ENCODE results near the gene ITPK1. TPM values are rescaled to one million over a fixed set of nuclear protein-coding genes. Genes with fewer than 3 reads are reported as not detected.

The ITPK1 gene
- total RNA-seq, 4 donors from 2014 or later = 37.5 to 47.5 (median 41.4) TPM

DNA sequence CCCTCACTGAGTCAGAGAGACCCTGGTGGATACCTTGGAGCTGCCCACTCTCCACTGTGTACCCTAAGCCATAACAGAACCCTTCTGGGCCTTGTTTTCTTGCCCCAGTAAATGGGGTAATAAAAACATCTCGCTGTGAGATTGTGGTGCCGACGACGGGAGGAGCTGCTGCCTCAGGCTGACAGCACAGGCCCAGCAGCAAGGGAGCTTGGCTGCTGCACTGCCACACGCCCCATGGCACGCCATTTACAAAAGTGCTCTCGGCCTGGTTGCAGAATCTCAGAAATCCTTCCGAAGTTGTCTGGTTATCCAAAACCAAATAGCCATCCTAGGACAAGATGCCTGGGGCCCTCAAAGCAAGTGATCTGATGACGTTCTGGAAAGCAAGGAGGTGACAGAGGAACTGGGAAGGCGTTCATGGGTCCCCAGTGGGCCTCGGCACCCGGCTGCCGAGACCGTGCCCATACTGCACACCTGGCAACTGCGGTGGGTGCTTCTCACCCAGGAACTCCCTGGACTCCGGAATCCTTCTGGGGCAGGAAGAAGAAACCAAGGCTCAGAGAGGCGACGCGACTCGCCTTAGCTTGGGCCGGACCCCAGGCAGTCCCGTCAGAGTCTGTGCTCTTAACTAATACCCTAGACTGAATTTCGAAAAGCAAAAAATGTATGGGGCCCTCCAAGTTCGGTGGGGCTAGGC, 166.1 kb downstream of the ITPK1 start:
- TF ChIP-seq, protein P1, sequence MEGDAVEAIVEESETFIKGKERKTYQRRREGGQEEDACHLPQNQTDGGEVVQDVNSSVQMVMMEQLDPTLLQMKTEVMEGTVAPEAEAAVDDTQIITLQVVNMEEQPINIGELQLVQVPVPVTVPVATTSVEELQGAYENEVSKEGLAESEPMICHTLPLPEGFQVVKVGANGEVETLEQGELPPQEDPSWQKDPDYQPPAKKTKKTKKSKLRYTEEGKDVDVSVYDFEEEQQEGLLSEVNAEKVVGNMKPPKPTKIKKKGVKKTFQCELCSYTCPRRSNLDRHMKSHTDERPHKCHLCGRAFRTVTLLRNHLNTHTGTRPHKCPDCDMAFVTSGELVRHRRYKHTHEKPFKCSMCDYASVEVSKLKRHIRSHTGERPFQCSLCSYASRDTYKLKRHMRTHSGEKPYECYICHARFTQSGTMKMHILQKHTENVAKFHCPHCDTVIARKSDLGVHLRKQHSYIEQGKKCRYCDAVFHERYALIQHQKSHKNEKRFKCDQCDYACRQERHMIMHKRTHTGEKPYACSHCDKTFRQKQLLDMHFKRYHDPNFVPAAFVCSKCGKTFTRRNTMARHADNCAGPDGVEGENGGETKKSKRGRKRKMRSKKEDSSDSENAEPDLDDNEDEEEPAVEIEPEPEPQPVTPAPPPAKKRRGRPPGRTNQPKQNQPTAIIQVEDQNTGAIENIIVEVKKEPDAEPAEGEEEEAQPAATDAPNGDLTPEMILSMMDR (IDR thresholded peaks at IDR 0.05) = no peak
- no peak for TF ChIP-seq POLR2A (IDR thresholded peaks at IDR 0.05)
- DNase-seq (ENCODE audit: low spot score in 2 of 2) = no peak
- intact Hi-C loops (cut with DNase I; ENCODE audit: low total_unique reads) = loop anchor here (5.0 kb wide), 1 partner anchor 188 kb away; no protein-coding TSS in a partner anchor
- 95 to 96% methylated on average over 24 of the region's 24 CpGs for WGBS, 2 donors
- H3K4me3 ChIP-seq (ENCODE audit: low read depth, poor library complexity, severe bottlenecking) = no peak overlapping the region

DNA sequence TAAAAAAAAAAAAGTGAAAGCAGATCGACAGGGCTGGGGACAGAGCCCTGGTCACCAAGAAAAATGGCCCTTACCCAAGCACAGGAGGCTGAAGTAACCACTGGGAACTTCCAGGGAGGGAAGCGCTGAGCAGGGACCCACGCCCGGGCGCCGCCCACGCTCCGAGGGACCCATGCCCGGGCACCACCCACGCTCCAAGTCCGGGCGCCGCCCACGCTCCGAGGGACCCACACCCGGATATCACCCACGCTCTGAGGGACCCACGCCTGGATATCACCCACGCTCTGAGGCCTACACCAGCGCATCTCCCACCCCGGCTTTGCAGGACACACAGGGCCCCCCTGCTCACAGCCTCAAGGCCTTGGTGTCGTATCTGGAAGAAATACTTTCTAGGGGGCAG, 167.1 kb downstream of the ITPK1 start:
- intact Hi-C loops (cut with DNase I; ENCODE audit: low total_unique reads) = no loop called here
- 65 to 85% methylated on average over 14 to 22 of the region's 22 CpGs for WGBS, 2 donors
- no peak overlapping the region for H3K4me3 ChIP-seq (ENCODE audit: low read depth, poor library complexity, severe bottlenecking)
- TF ChIP-seq, protein P1 (IDR thresholded peaks at IDR 0.05) = no peak
- TF ChIP-seq POLR2A (IDR thresholded peaks at IDR 0.05) = no peak
- no peak for DNase-seq (ENCODE audit: low spot score in 2 of 2)

DNA sequence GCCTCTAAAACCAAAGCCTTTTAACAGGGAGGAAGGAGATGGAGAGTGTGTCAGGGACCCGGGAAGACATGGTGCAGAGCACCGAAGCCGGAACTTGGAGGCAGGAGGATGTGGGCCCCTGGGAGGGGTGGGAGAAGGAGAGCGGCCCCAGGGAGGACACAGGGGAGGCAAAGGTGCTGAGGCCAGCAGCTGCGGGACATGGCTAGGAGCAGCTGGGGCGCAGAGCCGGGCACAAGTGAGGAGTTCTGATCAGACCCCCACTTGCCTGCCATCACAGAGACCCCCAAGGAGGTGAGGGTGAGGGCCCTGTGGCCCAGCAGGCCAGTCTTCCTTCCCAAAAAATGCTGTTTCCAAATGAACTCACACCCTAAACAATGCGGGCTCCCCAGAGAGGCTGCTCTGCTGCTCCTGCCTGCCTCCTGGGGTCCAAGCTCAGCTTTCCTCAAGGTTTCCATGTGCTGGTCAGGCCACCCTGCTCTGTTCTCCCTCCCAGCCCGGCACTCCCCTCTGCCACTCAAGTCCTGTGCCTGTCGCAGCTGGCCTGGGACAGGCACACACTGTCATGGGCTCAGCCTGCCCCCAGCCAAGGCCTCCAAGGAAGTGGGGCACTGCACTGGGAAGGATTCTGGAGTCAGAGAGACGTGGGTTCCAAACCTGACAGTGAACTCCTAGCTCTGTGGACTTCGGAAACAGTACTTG, 168.7 kb downstream of the ITPK1 start:
- H3K4me3 ChIP-seq (ENCODE audit: low read depth, poor library complexity, severe bottlenecking) = no peak overlapping the region
- intact Hi-C loops (cut with DNase I; ENCODE audit: low total_unique reads) = no loop called here
- DNase-seq (ENCODE audit: low spot score in 2 of 2) = no peak
- 91 to 92% methylated on average over 12 of the region's 12 CpGs for WGBS, 2 donors
- no peak for TF ChIP-seq POLR2A (IDR thresholded peaks at IDR 0.05)
- TF ChIP-seq, protein P1 (IDR thresholded peaks at IDR 0.05) = no peak

DNA sequence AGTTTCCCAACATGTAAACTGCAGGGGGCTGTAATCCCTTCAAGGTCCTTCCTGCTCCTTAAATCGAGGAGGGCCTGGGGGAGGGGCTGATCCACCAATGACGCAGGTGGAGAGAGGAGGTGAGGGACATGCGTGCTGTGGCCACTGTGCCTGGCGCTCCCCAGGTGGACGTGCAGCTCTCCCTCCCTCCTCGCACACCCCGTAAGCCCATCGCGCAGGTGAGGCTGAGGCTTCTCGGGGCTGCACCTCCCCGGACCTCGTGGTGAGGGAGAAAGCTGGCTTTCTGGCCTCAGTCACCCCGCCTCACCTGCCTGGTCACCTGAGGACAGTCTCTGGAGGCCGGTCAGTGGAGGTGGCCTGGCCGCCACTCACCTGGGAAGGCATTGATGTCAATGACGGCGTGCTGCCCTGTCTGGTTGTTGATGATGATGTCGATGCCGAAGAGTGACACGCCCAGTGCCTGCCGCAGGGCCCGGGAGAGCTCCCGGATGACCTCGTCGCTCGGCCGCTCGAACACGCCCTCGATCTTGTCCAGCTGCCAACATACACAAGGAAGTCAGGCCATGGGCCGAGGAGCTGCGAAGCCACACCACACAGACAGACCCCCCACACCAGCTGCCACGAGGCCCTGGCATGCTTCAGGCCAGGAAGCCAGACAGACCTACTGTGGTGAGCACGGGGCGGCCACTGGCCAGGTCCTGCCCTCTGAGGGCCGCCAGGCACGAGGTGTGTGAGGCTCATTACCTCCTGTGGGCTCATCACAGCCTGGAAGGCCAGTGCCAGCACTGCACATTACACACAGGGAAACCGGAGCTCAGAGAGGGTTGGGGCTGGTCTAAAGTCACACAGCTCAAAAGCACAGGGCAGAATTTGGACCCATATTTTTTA, 169.5 kb downstream of the ITPK1 start:
- WGBS, 2 donors = 64 to 71% methylated on average over 37 to 38 of the region's 38 CpGs
- peak in 1 of 2 donors; percentile 43 for DNase-seq (ENCODE audit: low spot score in 2 of 2)
- intact Hi-C loops (cut with DNase I; ENCODE audit: low total_unique reads) = no loop called here
- no peak overlapping the region for H3K4me3 ChIP-seq (ENCODE audit: low read depth, poor library complexity, severe bottlenecking)
- no peak for TF ChIP-seq POLR2A (IDR thresholded peaks at IDR 0.05)
- TF ChIP-seq, protein P1 (IDR thresholded peaks at IDR 0.05) = no peak

DNA sequence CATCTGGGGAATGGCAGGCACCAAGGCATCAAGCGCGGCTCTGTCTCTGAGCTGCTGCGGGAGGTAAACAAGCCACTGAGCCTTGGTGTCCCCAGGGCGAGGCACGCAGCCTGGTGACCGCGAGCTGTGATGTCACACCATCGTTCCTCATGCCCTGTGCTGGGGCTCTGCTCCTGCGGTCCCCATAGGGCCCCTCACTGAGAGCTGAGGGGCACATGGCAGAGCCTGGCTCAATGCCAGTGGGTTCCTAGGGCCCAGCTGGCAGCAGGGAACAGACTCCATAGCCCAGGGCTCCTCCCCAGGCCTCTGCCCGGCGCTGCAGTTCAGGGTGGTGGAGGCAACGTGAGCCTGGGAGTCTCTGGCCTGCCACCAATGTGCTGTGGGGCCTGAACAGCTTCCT, 170.2 kb downstream of the ITPK1 start:
- no peak overlapping the region for H3K4me3 ChIP-seq (ENCODE audit: low read depth, poor library complexity, severe bottlenecking)
- intact Hi-C loops (cut with DNase I; ENCODE audit: low total_unique reads) = no loop called here
- DNase-seq (ENCODE audit: low spot score in 2 of 2) = no peak

More for the DNA sequence above, 170.2 kb downstream of the ITPK1 start:
- 91 to 94% methylated on average over 7 to 11 of the region's 12 CpGs for WGBS, 2 donors
- no peak for TF ChIP-seq POLR2A (IDR thresholded peaks at IDR 0.05)
- TF ChIP-seq, protein P1 (IDR thresholded peaks at IDR 0.05) = no peak
